SK-N-MC (cell line): ENCODE results near the gene POLR1C.
A peak's percentile ranks its signal among the peaks of the same experiment; 100 is the strongest.
"Not testable (repeated sequence)": the region's sequence is repeated elsewhere in the genome, so short reads cannot be mapped to it uniquely, and the experiment has no call there.

Experiments used
- DNase-seq: peaks from one replicate; pipeline ENCODE4 v3.0.0-alpha.2; 2011; ENCODE audit warnings: low read depth, low spot score
- H3K27ac ChIP-seq: fragments of 200-600 bp; sonication (generic); 2 replicates; pipeline ENCODE4 v1.5.1; 2016; ENCODE audit warnings: mixed run types
- H3K36me3 ChIP-seq: fragments of 200-600 bp; sonication (generic); 2 replicates; pipeline ENCODE4 v1.6.1; 2017; ENCODE audit warnings: antibody characterized with exemption, low read length, mixed read lengths; ENCODE audit not compliant: insufficient read depth
- H3K4me3 ChIP-seq: fragments of 200-600 bp; sonication (generic); 2 replicates; pipeline ENCODE4 v1.5.1; 2016
- H3K9ac ChIP-seq: fragments of 200-600 bp; sonication (generic); 2 replicates; pipeline ENCODE4 v1.8.0; 2017; ENCODE audit warnings: mixed run types, mixed read lengths; ENCODE audit not compliant: insufficient read length
- H3K9me3 ChIP-seq: fragments of 200-600 bp; sonication (generic); 2 replicates; pipeline ENCODE4 v1.6.1; 2017; ENCODE audit warnings: low read depth, mild to moderate bottlenecking, antibody characterized with exemption, low read length, moderate library complexity, mixed read lengths
- EZH2 ChIP-seq: fragments of 200-600 bp; sonication (generic); IDR thresholded peaks from one replicate; pipeline ENCODE4 v1.6.1; 2017; ENCODE audit warnings: antibody characterized with exemption
- FOXP2 ChIP-seq: optimal IDR thresholded peaks from 2 replicates; pipeline ENCODE3; 2011; ENCODE audit warnings: mild to moderate bottlenecking, moderate library complexity; ENCODE audit not compliant: insufficient read depth; ENCODE audit errors: extremely low read length, control extremely low read depth
- POLR2AphosphoS5 ChIP-seq: IDR thresholded peaks from 2 replicates; pipeline ENCODE4 v1.6.1; 2012; ENCODE audit warnings: mild to moderate bottlenecking, low read depth, low read length, borderline replicate concordance

POLR1C gene, protein sequence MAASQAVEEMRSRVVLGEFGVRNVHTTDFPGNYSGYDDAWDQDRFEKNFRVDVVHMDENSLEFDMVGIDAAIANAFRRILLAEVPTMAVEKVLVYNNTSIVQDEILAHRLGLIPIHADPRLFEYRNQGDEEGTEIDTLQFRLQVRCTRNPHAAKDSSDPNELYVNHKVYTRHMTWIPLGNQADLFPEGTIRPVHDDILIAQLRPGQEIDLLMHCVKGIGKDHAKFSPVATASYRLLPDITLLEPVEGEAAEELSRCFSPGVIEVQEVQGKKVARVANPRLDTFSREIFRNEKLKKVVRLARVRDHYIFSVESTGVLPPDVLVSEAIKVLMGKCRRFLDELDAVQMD

GRCh38 chr6:43516697-43517504 lies at the start of gene POLR1C, which contains the start of gene YIPF3:
Gene POLR1C, plus strand, starts transcription at chr6:43517089. Its CDS starts 21 bp downstream, at chr6:43517110.
Gene YIPF3, minus strand, starts transcription at chr6:43516926. Its CDS starts 119 bp downstream, at chr6:43516807.
- H3K9me3 ChIP-seq, result no peaks in the 10 kb centered on the region
- H3K4me3 ChIP-seq, result peak within 1 kb of the TSS; percentile 99
- H3K27ac ChIP-seq, result peak within 1 kb of the TSS; percentile 73; the same call in 1 of the 2 replicates
- H3K9ac ChIP-seq, result peak within 1 kb of the TSS; percentile 96
- H3K36me3 ChIP-seq, result peaks cover 62% of the 10 kb centered on the region
- peak; percentile 92 for DNase-seq
- TF ChIP-seq FOXP2 (peak; percentile 32), POLR2AphosphoS5 (peak; percentile 99), EZH2 (no peak)

DNA sequence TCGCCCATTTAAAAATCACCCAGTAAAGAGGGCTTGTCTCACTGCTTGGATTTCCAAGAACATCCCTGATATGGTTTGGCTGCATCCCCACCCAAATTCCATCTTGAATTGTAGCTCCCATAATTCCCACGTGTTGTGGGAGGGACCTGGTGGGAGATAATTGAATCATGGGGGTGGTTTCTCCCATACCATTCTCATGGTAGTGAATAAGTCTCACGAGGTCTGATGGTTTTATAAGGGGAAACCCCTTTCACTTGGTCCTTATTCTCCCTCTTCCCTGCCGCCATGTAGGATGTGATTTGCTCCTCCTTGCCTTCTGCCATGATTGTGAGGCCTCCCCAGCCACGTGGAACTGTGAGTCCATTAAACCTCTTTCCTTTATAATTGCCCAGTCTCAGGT lies 49.6 kb upstream of the POLR1C start:
- not testable (repeated sequence) for H3K36me3 ChIP-seq, DNase-seq, H3K9ac ChIP-seq, H3K9me3 ChIP-seq, H3K4me3 ChIP-seq, H3K27ac ChIP-seq

DNA sequence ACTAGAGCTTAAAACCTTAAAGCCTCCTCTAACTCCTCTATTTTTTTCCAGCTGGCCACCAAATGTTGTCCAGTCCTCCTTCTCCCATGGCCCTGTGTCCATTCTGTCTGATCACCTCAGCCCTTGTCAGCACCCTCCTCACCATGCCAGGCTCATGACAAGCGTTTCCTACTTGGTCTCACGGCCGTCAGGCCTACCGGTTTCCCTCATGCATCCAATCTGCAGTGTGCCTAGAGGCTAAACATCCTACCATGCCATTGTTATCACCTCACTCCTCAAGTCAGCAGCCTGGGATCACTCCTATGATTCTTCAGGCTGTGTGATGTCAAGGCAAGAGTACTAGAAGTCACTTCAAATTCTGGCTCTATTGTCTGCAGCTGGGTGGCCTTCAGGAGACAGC lies 49.1 kb upstream of the POLR1C start:
- Histone ChIP-seq H3K27ac (no peak overlapping the region), H3K9me3 (no peaks in the 10 kb centered on the region), H3K9ac (no peak overlapping the region), H3K36me3 (no peaks in the 10 kb centered on the region), H3K4me3 (no peak overlapping the region)
- no peak for DNase-seq
- TF ChIP-seq EZH2 (no peak), POLR2AphosphoS5 (no peak), FOXP2 (no peak)

- H3K9ac ChIP-seq, result no peak overlapping the region
- no peaks in the 10 kb centered on the region for H3K9me3 ChIP-seq
- H3K36me3 ChIP-seq, result no peaks in the 10 kb centered on the region
- no peak for DNase-seq
- no peak for TF ChIP-seq EZH2
- TF ChIP-seq FOXP2, result no peak
- no peak for TF ChIP-seq POLR2AphosphoS5
- no peak overlapping the region for H3K4me3 ChIP-seq
- no peak overlapping the region for H3K27ac ChIP-seq
Measured at GRCh38 chr6:43468240-43468639, 48.6 kb upstream of the POLR1C start.

DNA sequence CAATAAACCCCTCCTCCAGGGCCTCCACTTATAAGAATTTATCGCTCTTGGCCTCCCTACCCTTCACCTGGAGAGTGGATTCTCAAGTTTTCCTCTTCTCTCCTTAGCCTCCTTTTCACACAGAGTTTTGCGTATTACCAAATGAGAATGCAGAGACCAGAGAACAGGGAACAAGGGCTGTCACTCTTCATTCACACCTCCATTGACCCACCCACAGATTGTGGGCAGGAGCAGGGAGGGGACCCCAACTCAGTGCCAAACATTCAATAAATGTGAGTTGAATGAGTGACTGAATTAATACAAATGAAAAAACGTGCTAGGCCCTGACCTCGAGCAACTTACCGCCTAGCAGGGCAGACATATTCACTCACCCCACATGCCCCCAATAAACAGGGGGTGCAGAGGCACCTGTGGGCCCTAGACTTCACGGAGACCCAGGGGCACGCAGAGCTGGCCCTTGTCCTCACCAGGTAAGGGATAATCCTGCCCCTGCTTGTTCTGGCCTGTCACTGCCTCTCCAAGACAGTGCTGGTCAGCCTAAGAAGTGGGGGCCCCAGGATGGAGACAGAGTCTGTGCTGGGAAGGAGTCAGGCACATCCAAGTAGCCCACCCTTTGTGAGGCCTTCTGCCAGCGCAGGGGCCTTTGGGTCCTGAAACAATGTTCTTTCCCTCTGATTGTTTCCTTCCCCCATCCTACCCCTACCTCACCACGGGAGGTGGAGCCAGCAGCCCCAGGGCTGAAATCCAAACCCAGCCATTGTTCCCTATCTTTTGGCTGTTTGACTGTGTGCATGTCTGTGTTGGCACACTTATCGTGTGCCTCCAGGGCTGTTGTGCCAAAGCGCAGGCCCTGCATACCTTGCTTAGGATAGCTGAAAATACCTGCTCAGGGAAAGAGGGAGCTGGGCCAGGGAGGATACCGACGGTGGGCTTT lies 47.9 kb upstream of the POLR1C start:
- H3K27ac ChIP-seq, result no peak overlapping the region
- DNase-seq, result no peak
- no peaks in the 10 kb centered on the region for H3K9me3 ChIP-seq
- no peak overlapping the region for H3K4me3 ChIP-seq
- H3K36me3 ChIP-seq, result no peaks in the 10 kb centered on the region
- no peak overlapping the region for H3K9ac ChIP-seq
- TF ChIP-seq POLR2AphosphoS5, result no peak
- TF ChIP-seq FOXP2, result no peak
- TF ChIP-seq EZH2, result no peak

DNA sequence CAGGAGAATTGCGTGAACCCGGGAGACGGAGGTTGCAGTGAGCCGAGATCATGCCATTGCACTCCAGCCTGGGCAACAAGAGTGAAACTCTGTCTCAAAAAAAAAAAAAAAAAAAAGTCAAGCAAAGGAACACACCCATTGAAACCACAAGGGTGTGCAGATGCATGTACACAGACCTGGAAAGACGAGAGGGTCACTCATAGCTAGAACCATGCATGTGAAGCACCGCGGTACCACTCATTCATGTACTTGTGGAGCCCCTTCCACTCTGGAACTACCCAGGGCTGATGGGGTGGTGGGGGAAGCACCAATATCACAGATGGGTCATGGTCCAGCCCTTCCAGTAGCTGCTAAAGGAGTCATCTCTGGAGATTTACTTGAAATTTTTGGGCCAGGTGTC lies 46.9 kb upstream of the POLR1C start:
- Histone ChIP-seq H3K4me3 (no peak overlapping the region), H3K9ac (no peak overlapping the region), H3K36me3 (no peaks in the 10 kb centered on the region), H3K27ac (no peak overlapping the region), H3K9me3 (no peaks in the 10 kb centered on the region)
- DNase-seq, result no peak
- TF ChIP-seq POLR2AphosphoS5, result no peak

- H3K9me3 ChIP-seq, result no peaks in the 10 kb centered on the region
- no peak overlapping the region for H3K9ac ChIP-seq
- H3K27ac ChIP-seq, result no peak overlapping the region
- no peaks in the 10 kb centered on the region for H3K36me3 ChIP-seq
- TF ChIP-seq EZH2 (no peak), POLR2AphosphoS5 (no peak), FOXP2 (no peak)
- H3K4me3 ChIP-seq, result no peak overlapping the region
- no peak for DNase-seq
Measured at GRCh38 chr6:43471399-43471798, 45.5 kb upstream of the POLR1C start.

DNA sequence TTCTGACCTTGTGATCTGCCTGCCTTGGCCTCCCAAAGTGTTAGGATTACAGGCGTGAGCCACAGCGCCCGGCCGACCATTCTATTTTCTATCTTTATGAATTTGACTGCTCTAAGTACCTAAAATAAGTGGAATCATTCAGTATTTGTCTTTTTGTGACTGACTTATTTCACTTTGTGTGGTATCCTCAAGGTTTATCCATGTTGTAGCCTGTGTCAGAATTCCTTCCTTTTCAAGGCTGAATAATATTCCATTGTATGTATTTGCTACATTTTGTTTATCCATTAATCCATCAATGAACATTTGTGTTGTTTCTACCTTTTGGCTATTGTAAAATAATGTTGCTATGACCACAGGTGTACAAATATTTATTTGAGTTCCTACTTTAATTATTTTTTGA lies 44.4 kb upstream of the POLR1C start:
- Histone ChIP-seq H3K36me3 (no peaks in the 10 kb centered on the region), H3K27ac (no peak overlapping the region), H3K9me3 (no peaks in the 10 kb centered on the region), H3K9ac (no peak overlapping the region), H3K4me3 (no peak overlapping the region)
- no peak for DNase-seq
- TF ChIP-seq FOXP2 (no peak), POLR2AphosphoS5 (no peak), EZH2 (no peak)
